MCF 10A (cell line): ENCODE results near the gene TMEM202. TPM values are rescaled to one million over a fixed set of nuclear protein-coding genes. Genes with fewer than 3 reads are reported as not detected.
"Not testable (repeated sequence)": the region's sequence is repeated elsewhere in the genome, so short reads cannot be mapped to it uniquely, and the experiment has no call there.

Source experiments
- BruUV-seq: library from RNA; stranded (reverse); fragments of 400-500 nt; replicated peaks from 2 replicates; lab custom pipeline; 2021; lab: Mats Ljungman, UMichigan
- CTCF ChIA-PET: fragments of 300-600 bp; sonication (Branson Sonifier 250); formaldehyde crosslinking; extraction: SDS; loops from one replicate; lab custom pipeline; 2021; ENCODE audit warnings: antibody characterized with exemption, inconsistent platforms; lab: Yijun Ruan, JAX
- POLR2A ChIA-PET: fragments of 300-600, 350-650 bp; sonication (Branson Sonifier 250); formaldehyde crosslinking; extraction: SDS; loops from one replicate; lab custom pipeline; 2020; ENCODE audit warnings: antibody characterized with exemption, inconsistent platforms; lab: Yijun Ruan, JAX
- DNase-seq: peaks from one replicate; pipeline ENCODE4 v3.0.0-alpha.2; 2018; ENCODE audit not compliant: unreplicated experiment
- H3K27ac Mint-ChIP-seq: one replicate; pipeline ENCODE4 v1.8.0; 2022; ENCODE audit warnings: mild to moderate bottlenecking, low read depth, mixed read lengths; ENCODE audit not compliant: unreplicated experiment
- H3K27me3 Mint-ChIP-seq: one replicate; pipeline ENCODE4 v1.8.0; 2022; ENCODE audit warnings: mixed read lengths; ENCODE audit not compliant: insufficient read depth, unreplicated experiment
- H3K36me3 Mint-ChIP-seq: one replicate; pipeline ENCODE4 v1.8.0; 2022; ENCODE audit warnings: mild to moderate bottlenecking, moderate library complexity, mixed read lengths; ENCODE audit not compliant: insufficient read depth, unreplicated experiment
- H3K4me1 Mint-ChIP-seq: one replicate; pipeline ENCODE4 v1.8.0; 2022; ENCODE audit warnings: mixed read lengths; ENCODE audit not compliant: insufficient read depth, unreplicated experiment
- H3K4me3 Mint-ChIP-seq: one replicate; pipeline ENCODE4 v1.8.0; 2022; ENCODE audit warnings: mild to moderate bottlenecking, moderate library complexity, mixed read lengths; ENCODE audit not compliant: unreplicated experiment
- H3K9me3 Mint-ChIP-seq: one replicate; pipeline ENCODE4 v1.8.0; 2022; ENCODE audit warnings: mixed read lengths; ENCODE audit not compliant: unreplicated experiment
- intact Hi-C: fragments of 100-400 bp; cut with micrococcal nuclease; formaldehyde crosslinking; loops from 2 replicates; pipeline ENCODE4 v1.14.1; 2022
- total RNA-seq: library from RNA; stranded (reverse); gene quantifications from 2 replicates; pipeline ENCODE4 v1.2.3, GENCODE V29; 2022
- TF ChIP-seq, protein P1 (sequence below): fragments of 200-600 bp; IDR thresholded peaks from one replicate; pipeline ENCODE4 v1.8.0; 2022; ENCODE audit warnings: antibody characterized with exemption, mild to moderate bottlenecking; ENCODE audit not compliant: unreplicated experiment

TMEM202 gene
- total RNA-seq, 1 experiment from 2014 or later: not detected

DNA sequence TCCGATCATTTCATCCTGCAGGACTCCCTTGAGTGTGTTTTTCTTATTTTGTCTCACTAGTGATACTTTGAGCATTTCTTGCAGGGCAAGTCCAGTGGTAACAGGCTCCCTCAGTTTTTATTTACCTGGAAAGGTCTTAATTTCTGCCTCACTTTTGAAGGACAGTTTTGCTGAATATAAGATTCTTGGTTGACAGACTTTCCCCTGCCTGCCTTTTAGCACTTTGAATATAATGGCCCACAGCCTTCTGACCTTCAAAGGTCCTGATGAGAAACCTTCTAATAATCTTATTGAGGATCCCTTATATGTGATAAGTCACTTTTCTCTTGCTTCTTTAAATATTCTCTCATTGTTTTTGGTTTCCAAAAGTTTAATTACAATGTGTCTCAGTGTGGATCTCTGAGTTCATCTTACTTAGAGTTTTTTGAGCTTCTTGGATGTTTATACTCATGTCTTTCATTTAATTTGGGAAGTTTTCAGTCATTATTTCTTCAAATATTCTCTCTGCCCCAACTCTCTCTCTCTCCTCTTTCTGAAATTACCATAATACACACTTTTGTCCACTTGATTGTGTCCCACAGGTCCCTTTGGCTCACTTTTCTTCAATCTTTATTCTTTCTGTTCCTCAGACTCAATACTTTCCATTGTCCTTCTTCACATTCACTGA is 39.7 kb downstream of the TMEM202 start:
- no peak for DNase-seq
- no peak overlapping the region for H3K27ac Mint-ChIP-seq
- H3K9me3 Mint-ChIP-seq: peaks cover 17% of the 10 kb centered on the region
- no TSS peak for BruUV-seq
- TF ChIP-seq, protein P1, sequence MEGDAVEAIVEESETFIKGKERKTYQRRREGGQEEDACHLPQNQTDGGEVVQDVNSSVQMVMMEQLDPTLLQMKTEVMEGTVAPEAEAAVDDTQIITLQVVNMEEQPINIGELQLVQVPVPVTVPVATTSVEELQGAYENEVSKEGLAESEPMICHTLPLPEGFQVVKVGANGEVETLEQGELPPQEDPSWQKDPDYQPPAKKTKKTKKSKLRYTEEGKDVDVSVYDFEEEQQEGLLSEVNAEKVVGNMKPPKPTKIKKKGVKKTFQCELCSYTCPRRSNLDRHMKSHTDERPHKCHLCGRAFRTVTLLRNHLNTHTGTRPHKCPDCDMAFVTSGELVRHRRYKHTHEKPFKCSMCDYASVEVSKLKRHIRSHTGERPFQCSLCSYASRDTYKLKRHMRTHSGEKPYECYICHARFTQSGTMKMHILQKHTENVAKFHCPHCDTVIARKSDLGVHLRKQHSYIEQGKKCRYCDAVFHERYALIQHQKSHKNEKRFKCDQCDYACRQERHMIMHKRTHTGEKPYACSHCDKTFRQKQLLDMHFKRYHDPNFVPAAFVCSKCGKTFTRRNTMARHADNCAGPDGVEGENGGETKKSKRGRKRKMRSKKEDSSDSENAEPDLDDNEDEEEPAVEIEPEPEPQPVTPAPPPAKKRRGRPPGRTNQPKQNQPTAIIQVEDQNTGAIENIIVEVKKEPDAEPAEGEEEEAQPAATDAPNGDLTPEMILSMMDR: no peak
- no peaks in the 10 kb centered on the region for H3K4me1 Mint-ChIP-seq
- ChIA-PET POLR2A (no interaction called here), CTCF (no interaction called here)
- H3K27me3 Mint-ChIP-seq: peaks cover 44% of the 10 kb centered on the region
- H3K36me3 Mint-ChIP-seq: no peaks in the 10 kb centered on the region
- no peak overlapping the region for H3K4me3 Mint-ChIP-seq
- intact Hi-C loops: no loop called here

- CTCF ChIA-PET, intact Hi-C loops, BruUV-seq, H3K36me3 Mint-ChIP-seq, H3K4me1 Mint-ChIP-seq, H3K9me3 Mint-ChIP-seq, H3K4me3 Mint-ChIP-seq, H3K27ac Mint-ChIP-seq, DNase-seq: not testable (repeated sequence)
- POLR2A ChIA-PET: interaction anchor here (0.9 kb wide), 1 partner anchor 31 kb away, joined by 3 read pairs; no protein-coding TSS in a partner anchor
- H3K27me3 Mint-ChIP-seq: peaks cover 26% of the 10 kb centered on the region
Observed at GRCh38 chr15:72442848-72443247, 44.7 kb downstream of the TMEM202 start.

- Mint-ChIP-seq H3K4me1 (no peaks in the 10 kb centered on the region), H3K36me3 (no peaks in the 10 kb centered on the region), H3K27me3 (peaks cover 26% of the 10 kb centered on the region), H3K27ac (no peak overlapping the region), H3K9me3 (no peaks in the 10 kb centered on the region), H3K4me3 (no peak overlapping the region)
- BruUV-seq: no TSS peak
- TF ChIP-seq, protein P1: no peak
- ChIA-PET POLR2A (interaction anchor here (0.7 to 2.0 kb wide), 2 partner anchors 28 to 311 kb away, joined by 4 to 5 read pairs; partner anchors contain the start of gene ARIH1), CTCF (interaction anchor here (0.9 kb wide), 1 partner anchor 9 kb away, joined by 4 read pairs; no protein-coding TSS in a partner anchor)
- intact Hi-C loops: no loop called here
- DNase-seq: no peak
Observed at GRCh38 chr15:72445426-72445825, 47.3 kb downstream of the TMEM202 start.

DNA sequence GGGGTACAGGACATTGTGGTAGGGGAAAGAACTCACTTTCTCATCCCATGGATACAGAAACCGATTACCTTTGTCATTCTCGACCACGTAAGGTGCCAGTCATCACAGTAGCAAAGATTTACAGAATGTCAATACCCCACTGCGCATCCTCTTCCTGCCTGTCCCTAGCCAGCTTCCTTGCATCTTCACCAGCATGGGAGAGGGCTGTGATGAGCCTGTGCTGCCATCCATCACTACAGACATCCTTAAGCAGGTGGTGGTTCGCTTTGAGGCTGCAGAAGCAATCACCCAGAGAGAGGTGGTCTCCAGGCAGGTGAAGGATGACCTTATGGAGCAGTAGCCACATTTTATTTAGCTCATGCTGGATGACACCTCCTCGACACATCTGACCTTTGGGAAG is 52.7 kb downstream of the TMEM202 start:
- TF ChIP-seq, protein P1: no peak
- no peaks in the 10 kb centered on the region for H3K36me3 Mint-ChIP-seq
- DNase-seq: no peak
- no peaks in the 10 kb centered on the region for H3K9me3 Mint-ChIP-seq
- CTCF ChIA-PET: no interaction called here
- H3K27ac Mint-ChIP-seq: no peak overlapping the region
- no peak overlapping the region for H3K4me3 Mint-ChIP-seq
- no peaks in the 10 kb centered on the region for H3K4me1 Mint-ChIP-seq
- POLR2A ChIA-PET: interaction anchor here (0.7 kb wide), 1 partner anchor 12 kb away, joined by 4 read pairs; no protein-coding TSS in a partner anchor
- peaks cover 8% of the 10 kb centered on the region for H3K27me3 Mint-ChIP-seq
- intact Hi-C loops: no loop called here
- no TSS peak for BruUV-seq
